ENCODE results near the gene TSPAN18. TPM values are rescaled to one million over a fixed set of nuclear protein-coding genes. Genes with fewer than 3 reads are reported as not detected.

Gene TSPAN18
- polyA plus RNA-seq, 3 donors: 48.8 to 58.2 (median 58.0) TPM

DNA sequence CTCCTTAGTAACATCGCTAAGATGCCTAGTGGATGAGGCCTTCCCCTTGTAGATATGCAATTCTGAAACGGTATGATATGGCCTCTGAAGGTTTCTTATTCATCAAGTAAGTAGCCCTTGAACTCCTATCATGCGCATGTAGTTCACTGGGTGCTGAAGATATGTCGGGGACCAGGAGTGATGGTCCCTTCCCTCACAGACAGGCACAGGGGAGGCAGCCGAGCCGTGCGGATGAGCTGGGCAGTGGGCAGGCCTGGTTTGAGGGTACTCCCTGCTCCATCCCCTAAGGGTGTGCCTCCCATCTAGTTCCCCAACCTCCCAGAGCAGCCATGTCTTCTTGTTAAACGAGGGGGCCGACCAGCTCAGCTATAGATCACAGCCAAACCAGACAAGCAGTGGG, 183.8 kb downstream of the TSPAN18 start:
- no peak for DNase-seq (ENCODE audit: extremely low read depth in 1 of 11, low read depth in 9 of 11, low spot score in 4 of 11)

DNA sequence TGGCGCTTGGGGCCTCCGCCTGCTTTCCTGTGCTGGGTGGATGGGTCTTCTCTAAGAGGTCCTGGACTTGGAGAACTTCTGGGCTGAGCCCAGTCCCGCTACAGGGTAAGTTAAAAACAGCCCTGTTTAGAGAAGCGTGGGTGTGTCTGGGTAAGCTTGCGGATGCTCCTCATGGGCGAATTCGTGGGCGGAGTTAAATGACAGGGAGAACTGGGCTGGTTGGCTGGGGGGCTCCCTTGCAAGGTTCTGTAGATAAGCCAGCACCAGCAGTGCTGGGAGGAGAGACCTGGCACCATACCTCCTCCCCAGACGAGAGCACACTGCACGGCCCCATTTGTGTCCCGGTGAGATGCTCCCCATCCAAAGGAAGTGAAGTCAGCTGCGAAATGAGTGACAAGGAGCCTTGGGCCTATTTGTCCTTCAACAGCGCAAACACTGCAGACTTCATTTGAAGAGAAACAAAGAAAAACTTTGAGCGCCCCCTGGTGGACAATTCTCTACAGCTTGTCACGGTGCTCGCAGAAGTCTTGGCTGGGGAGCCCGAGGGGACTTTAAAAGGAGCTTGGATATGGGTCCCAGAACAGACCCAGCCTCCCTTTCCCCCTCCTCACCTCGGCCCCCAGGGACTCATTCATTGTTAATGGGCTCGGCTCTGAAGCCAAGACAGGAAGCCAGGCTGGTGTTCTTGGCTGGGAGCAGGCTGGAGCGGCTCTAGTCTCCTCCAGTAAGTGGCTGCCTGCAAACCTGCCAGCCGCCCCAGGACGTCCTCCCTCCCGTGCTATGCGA, 184.5 kb downstream of the TSPAN18 start:
- peak; percentile 55 to 88 (median 82) for DNase-seq (ENCODE audit: extremely low read depth in 1 of 11, low read depth in 9 of 11, low spot score in 4 of 11)

DNA sequence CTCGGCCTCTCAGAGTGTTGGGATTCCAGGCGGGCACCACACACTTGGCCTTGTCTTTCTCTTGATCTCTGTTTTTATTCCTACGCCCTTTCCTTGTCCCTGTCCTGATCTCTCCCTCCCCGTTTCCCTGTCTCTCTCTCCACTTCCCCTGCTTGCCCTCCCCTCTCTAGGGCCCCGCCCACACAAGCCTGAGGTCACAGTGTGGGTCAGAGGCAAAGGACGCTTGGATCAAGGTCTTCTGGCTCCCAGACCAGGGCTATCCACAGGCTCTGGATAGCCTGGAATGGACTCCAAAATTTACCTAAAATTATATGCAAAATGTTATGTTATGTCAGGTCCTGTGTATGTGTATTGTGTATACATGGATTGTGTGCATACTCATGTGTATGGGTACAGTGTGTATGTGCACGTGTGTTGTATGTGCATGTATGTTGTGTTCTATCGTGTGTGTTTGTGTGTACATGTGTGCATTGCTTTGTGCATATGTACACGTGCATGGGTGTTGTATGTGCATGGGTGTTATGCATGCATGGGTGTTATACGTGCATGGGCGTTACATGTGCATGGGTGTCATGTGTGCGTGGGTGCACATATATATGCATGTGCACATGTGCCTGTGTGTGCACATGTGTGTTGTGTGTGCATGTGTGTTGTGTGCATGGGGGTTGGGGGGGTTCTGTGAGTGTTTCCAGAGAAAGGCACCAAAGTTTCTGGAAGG, 185.7 kb downstream of the TSPAN18 start:
- DNase-seq (ENCODE audit: extremely low read depth in 1 of 11, low read depth in 9 of 11, low spot score in 4 of 11): no peak

DNA sequence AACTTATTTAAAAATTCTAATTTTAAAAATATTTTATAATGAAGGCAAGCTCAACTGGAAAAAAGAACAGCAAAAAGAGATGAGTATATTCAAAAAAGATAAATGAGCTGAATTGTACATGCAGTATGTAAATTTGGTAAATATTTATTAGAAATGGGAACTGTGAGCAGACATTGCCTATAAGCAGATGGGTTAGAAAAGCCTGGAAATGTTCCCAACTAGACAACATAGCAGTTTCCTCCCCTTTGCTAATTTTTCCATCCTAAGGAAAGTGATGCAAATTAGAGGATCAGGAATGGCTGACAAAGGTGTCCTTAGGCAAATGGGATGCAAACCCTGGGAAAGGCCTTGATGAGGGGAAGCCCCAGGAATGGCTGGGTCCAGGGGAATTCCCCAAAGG, 186.7 kb downstream of the TSPAN18 start:
- DNase-seq (ENCODE audit: extremely low read depth in 1 of 11, low read depth in 9 of 11, low spot score in 4 of 11): no peak

DNA sequence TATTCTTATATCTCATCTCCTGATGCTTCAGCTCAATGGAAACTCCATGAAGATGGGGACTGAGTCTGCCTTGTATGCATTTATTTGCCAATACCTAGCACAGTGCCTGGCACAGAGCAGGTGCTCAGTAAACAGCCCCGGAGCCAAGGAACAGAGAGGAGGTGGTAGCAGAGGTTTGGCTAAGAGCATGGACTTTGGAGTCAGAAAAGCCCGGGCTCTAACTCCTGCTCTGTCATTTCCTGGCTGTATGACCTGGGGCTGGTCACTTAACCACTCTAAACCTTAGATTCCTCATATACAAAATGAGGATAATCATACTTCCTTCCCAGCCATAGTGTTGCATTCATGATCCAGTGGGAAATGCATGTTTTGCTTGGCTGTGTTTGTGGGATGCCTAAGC, 187.3 kb downstream of the TSPAN18 start:
- no peak for DNase-seq (ENCODE audit: extremely low read depth in 1 of 11, low read depth in 9 of 11, low spot score in 4 of 11)

DNA sequence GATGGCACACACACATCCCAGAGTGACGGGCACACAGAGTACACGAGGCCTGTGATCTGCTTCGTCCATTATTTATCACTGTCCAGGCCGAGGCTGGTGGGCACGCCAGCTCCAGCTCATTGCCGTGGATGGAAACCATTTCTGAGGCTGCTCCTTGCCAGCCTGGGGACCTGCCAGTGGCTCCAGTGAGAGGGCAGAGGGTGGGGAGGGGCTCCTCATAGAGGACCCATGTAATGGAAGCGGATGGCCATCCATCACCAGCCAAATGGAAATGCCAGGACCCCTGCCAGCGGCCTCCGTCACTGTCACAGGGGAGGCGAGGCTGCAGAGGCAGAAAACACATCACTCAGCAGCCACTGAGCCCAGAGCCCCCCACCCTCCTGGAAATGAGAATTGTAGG, 188.2 kb downstream of the TSPAN18 start:
- DNase-seq (ENCODE audit: extremely low read depth in 1 of 11, low read depth in 9 of 11, low spot score in 4 of 11): no peak

DNA sequence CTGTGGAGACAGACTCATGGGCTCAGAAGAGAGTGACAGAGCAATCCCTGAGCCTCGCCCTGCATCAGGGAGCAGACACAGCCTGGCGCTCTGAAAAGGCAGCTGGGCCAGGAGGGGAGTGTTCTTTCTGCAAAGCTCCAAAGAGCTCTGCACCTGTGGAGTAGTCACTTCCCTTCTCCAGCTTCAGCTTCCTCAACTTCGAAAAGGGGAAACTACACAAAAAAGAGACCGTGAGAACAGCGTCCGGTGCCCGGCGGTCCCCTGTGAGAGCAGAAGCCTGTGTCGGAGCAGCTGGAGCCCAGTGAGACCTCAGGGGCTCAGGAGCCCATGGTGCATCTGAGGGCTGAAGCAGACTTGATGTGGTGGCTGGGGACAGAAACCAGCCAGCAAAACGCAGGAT, 188.9 kb downstream of the TSPAN18 start:
- no peak for DNase-seq (ENCODE audit: extremely low read depth in 1 of 11, low read depth in 9 of 11, low spot score in 4 of 11)

DNA sequence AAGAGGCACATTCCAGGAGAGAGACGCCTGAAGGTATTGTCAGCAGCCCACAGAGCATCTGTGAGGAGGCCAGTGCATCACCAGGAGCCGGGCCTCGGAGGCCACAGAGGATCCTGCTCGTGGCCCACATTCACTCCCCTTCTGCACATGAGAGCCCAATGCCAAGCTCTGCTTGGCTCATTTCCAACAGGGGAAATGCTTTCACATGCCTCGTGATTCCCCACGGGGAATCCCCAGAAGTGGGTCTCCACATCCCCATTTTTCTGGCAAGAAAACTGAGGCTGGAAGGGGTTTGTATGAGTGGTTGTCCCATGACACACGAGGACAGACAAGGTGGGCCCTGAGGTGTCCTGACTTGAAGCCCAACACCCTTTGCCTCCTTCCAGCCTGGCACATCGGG, 189.6 kb downstream of the TSPAN18 start:
- DNase-seq (ENCODE audit: extremely low read depth in 1 of 11, low read depth in 9 of 11, low spot score in 4 of 11): no peak

DNA sequence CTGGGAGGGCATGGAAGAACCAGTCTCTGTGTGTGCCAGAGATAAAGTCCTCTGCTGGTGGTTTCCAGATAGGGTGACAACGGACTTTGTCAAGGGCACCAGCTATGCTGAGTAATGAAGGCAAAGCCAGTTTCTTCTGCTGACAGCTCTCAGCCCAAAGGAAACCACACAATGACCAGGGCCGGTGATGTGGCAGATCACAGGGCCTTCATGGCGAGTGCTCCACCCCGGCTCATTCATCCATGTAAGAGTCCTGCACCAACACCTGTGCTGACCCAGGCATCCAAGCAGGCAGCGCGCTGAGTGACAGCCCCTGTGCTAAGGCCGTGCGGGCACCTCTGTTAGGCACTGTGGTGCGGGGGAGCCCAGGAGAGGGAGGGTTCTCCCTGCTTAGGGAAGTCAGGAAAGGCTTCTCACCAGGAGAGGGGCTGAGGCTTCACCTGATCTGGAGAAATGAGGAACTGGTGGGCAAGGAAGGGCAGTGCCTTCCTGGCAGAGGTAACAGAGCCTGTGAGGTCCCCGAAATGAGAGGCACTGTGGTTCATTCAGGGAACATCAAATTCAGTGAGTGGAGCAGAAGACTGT, 190.1 kb downstream of the TSPAN18 start:
- no peak for DNase-seq (ENCODE audit: extremely low read depth in 1 of 11, low read depth in 9 of 11, low spot score in 4 of 11)

DNA sequence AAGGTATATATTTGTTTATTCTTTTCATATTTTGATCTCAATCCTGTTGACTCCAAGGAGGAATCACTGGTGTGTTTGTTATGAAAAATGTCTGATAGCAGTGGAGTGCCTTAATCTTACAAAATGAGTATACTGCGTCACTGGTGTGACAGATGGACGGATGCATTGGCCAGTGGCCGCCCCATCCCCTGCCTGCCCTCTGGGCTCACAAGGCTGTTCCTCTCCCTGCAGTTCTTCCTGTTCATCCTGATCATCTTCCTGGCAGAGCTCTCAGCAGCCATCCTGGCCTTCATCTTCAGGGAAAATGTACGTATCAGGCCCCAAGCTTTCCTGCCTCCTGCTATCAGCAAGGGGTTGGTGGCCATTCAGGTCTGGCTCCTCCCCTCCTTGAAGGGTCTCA, 191.0 kb downstream of the TSPAN18 start:
- no peak for DNase-seq (ENCODE audit: extremely low read depth in 1 of 11, low read depth in 9 of 11, low spot score in 4 of 11)

DNA sequence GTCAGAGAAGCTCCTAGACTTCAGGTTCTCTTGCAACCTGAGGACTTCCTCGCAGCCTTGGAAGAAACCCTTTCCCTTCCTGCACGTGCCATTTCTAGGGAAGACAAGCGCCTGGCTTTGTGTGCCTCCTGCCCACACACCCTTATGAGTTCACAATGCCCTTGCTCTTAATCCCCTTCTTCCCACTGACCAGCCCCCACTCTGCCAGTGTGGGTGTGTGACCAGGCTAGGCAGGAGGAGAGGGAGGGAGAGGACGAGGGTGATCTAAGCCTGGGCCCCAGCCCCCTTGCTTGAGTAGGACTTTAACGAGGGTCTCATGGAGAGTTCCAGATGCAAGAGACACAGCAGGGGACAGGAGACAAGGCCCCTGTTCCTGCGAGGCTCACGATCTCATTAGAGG, 193.7 kb downstream of the TSPAN18 start:
- no peak for DNase-seq (ENCODE audit: extremely low read depth in 1 of 11, low read depth in 9 of 11, low spot score in 4 of 11)

DNA sequence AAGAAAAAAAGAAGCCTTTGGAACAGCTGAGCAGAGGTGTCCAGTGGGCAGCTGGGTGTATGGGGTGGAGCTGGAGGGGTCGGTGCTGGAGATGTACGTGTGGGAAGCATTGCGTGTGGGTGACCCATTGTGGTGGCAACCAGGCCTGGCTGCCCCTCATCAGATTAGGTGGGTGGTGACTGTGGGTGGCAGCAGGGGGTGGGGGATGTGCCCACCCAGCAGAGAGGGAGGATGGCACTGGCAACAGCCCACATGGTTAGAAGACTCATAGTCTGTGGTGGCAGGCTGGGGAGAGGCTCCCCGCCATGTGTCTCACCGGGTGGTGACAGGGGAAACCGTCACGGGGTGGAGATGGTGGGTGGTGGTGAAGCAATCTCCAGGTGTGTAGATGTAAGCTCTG, 196.4 kb downstream of the TSPAN18 start:
- DNase-seq (ENCODE audit: extremely low read depth in 1 of 11, low read depth in 9 of 11, low spot score in 4 of 11): no peak

DNA sequence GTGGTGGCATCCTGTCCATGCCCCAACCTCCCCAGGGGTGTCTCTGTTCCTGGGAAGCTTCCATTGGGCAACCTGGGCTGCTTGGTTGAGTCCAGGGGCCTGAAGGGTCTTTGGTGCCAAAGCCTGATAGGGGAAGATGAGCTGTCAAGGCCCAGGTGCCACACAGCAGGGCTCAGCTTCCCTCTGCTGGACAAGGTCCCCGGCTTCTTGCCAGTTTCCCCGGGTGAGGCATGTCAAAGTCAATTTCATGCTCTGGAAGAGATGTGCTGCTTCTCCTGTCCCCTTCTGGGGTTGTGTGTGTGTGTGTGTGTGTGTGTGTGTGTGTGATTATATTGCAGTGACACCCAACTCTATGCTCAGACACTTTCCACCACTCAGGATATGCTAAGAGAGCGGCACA, 197.0 kb downstream of the TSPAN18 start:
- DNase-seq (ENCODE audit: extremely low read depth in 1 of 11, low read depth in 9 of 11, low spot score in 4 of 11): no peak

DNA sequence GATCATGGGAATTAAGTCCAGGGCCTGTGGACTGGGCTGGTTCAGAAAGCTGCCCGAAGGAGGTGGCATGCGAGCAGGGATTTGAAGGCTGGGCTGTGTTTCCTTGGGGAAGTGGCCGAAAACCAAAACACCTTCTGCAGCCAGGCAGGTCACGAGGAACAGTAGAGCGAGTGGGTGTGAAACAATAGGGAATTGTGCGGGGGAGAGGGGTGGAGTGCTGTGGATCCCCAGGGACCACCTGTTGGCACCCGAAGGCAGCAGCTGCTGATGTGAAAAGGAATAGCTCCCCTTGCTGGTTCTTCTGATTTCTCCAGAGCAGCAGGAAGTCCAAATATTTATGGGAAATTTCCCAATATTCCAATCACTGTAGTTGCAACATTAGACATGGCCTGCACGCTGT, 199.3 kb downstream of the TSPAN18 start:
- DNase-seq (ENCODE audit: extremely low read depth in 1 of 11, low read depth in 9 of 11, low spot score in 4 of 11): no peak

DNA sequence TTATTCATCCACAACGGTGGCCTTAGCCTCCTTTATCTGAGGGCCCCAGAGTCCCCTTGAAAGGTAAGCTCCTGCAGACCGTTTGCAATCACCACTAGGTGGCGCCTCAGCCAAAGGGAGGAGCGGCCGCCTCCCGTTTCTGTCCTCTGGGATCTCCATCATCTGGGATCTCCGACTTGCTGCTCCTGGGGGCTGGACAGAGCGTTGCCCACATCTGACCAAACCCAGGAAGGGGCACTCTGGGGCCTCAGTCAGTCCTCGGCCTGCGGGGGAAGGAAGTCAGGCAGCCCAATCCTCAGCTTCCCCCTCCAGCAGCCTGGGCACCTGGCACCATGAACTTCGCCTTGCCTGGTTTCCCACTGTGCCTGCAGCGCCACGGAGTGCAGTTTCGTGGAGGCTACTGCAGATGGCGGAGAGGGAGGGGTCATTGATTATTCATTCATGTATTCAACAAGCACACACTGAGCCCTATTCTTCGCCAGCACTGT, 200.5 kb downstream of the TSPAN18 start:
- DNase-seq (ENCODE audit: extremely low read depth in 1 of 11, low read depth in 9 of 11, low spot score in 4 of 11): peak in 5 of 11 donors; percentile 45 to 80 (median 50)

DNA sequence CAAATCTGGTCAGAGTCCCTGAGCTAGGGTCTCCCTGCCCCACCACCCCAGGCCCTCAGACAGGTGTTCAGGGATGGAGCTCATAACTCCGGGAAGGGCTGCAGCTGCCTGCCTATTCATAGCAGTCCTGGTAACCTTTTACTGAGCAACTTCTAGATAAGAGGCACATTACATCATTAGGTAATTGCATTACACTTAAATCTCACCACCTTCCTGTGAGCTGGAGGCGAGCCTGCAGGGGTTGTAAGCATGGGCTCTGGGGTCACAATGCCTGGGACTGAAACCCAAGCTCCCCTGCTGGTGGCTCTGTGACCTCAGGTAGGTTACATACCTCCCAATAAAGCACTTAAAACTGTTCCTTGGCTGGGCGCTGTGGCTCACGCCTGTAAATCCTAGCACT, 201.4 kb downstream of the TSPAN18 start:
- no peak for DNase-seq (ENCODE audit: extremely low read depth in 1 of 11, low read depth in 9 of 11, low spot score in 4 of 11)

DNA sequence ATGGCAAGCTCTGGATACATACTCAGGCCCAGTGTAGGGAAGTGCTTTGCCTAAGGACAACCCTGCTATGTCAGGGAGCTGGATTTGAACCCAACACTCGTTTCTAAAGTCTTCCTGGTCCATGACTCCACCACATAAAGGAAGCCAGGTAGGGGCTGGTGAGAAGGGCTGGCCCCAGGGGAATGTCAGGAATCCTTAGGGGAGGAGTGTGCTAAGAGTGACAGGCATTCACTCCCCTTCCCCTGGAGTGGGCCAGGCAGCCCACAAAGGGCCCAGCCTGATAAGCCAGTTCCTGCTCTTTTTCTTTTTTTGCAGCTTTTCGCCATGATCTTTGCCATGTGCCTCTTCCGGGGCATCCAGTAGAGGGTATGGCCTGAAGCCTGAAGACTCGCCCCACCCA, 202.1 kb downstream of the TSPAN18 start:
- no peak for DNase-seq (ENCODE audit: extremely low read depth in 1 of 11, low read depth in 9 of 11, low spot score in 4 of 11)

DNA sequence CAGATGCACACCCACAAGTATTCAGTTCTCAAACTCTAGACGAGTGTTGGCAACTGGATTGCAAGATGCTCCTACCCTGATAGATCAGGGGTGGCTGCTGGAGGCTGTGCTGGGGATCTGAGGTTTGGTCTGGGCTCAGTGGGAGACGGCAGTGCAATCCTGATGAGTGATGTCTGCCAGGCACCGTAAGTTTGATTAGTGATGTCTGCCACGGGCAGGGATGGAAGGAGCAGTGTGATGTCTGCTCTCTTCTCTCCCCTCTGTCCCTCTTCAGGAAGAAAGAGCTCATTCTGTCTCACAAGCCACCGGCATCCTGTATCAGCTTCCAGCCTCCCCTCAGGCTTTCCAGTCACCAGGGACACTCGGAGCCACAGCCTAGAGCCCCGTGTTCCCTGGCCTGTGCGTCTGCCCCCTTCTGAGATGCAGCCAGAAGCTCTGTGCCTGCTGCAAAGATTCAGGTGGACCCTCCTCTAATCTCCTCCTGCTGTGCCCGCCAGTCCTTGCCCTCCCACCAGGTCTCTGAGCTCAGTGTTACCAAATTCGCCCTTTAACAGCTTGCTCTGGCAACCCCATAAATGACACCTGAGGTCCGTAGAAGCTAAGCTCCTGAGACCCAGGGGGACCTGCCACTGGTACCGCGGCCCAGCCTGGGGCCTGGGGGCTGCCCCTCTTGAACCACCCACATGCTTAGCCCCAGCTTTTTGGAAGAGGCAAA, 204.0 kb downstream of the TSPAN18 start:
- DNase-seq (ENCODE audit: extremely low read depth in 1 of 11, low read depth in 9 of 11, low spot score in 4 of 11): no peak

DNA sequence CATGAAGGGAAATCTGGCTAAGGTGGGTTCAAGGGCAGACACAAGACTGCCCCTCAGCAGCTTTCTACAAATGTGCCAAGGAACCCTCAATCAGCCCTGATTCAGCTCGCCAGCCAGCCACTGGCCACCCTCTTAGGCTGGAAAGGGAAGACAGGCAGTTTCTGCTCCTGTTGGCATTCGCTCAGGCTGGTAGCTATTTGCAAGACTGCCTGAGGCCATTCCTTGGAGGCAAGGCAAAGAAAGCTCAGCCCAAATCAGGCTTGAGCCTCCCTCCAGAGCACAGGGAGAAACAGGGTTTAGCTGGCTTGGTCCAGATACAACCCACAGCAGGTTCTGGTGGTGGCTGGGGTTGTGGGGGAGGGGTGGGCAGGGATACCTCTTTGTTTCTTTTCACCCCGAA, 204.7 kb downstream of the TSPAN18 start:
- no peak for DNase-seq (ENCODE audit: extremely low read depth in 1 of 11, low read depth in 9 of 11, low spot score in 4 of 11)

DNA sequence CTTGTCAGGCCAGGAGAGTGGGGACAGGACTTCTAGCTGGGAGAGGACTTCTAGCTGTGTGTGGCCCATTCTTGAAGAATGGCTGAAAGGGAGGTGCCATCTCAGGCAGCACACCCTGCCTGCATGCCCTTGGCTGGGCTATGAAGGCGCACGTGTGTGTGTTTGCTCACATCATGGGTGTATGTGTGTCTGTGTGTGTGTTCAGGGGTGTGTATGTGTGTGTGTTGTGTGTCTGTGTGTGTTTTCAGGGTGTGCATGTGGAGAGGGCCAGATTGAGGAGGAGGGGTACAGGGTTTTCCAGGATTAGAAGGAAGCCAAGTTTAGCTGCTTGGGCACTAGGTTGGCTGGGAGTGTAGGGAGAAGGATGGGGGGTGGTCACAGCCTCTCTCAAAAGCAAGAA, 207.3 kb downstream of the TSPAN18 start:
- no peak for DNase-seq (ENCODE audit: extremely low read depth in 1 of 11, low read depth in 9 of 11, low spot score in 4 of 11)

All from renal cortex interstitium (tissue), 11 donors.